GM18520 (cell line): ENCODE results near the gene HOXD3.

Experiments used
- ATAC-seq: cut with Tn5 transposase; IDR thresholded peaks from one replicate; pipeline ENCODE4 v1.9.1; 2021; ENCODE audit not compliant: unreplicated experiment

Gene HOXD3

DNA sequence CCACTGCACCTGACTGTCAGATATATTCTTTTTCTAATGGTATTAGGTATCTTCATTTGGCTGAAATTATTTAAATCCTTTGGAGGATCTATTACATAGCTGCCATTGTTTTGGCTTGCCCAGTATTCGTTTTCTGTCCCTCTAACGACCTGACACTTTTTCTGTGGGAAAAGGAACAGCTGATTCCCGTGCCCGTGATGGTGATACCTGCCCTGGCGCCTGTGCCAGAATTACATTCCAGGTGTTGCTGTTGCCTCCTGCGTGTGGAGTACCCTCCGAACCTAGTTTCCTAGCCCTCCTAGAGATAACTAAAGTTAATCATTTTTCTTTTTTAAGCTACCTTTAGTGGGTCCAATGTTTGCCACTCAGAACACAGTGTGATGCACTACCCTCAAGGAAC lies 45.4 kb downstream of the HOXD3 start:
- ATAC-seq: no peak

DNA sequence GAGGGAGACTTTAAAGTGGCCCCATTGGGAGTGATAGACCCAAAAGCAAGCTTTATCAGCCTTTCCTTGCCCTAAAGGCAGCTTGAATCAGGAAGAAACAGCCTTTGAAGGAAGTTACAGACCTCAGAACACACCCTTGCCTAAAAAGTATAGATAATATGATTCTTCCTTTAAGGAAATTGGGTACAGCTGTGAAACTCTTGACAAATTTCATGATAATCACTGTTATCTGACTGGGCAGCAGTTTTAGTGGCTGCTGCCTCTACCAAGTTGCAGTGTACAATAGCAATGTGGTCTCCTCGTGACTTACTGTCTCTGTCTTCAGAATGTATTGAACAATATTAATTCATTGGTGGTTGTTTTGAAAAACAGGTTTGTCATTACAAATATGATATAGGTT lies 48.0 kb downstream of the HOXD3 start:
- no peak for ATAC-seq

DNA sequence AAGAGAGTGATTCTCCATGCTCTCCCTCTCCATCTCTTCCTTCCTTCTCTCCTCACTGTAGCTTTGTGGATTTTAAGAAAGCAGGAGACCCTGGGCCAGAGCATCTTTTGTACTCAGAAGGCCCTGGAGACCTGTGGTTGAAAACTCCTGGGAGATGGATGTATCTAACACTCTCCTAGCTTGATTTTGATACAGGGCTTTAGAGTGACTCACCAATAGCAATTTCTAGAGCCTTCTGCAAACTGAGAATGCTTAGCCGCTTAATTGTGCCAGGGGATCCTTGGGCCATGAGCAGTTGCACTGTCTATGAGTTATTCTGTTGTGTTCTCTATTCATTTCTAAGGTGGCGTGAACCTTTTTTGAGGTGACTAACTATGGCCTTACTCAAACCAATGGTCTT lies 49.0 kb downstream of the HOXD3 start:
- no peak for ATAC-seq

DNA sequence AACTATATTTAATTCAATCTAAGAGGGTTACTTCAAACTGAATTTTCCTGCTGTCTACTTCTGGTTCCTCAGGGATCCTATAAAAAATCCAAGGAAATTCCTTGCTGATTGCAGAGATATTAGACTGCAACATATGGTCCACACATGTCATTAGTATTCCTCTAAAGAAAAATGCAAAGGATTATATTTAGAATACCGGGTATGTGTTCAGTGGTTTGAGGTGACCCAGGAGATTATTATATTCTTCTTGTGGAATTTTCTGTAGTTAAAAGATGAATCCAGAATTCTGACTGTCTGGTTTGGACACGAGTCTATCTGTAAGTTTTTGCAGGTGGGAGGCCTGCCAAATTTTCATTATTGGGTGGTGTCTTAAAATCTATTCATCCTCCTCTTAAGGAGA lies 49.6 kb downstream of the HOXD3 start:
- no peak for ATAC-seq

DNA sequence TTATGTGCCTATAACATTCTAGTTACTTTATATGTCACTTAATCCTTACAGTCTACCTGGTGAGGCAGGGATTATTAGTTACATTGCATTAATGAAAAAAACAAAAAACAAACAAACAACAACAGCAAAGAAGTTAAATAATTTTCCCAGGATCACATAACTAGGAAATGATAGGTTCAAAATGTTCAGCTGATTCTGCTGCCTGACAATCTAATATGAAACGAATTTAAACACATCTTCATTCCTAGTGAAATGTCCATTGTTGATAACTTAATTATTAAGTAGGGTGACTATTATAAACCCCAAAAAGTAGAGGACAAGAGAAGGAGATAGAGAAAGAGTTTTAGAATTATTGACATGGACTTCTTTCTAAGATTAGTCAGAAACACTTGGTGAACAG lies 54.0 kb downstream of the HOXD3 start:
- ATAC-seq: no peak

DNA sequence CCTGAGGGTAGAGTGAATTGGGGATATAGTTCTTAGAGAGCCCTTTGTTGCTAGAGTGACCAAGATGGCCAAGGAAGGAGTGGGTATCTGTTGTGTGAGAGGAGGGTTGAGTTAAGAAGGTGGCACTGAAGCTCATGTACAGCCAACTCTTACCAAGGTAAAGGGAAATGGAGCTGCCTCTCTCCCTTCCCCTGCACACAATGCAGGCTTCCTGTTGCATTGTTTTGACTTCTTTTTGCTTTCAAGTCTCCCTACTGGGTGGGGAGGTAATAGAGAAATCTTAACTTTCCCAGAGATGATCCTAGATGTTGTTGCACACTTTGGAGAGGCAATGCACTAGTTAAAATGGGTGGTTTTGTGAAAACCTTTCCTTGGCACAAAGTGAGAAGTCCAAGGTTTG lies 55.2 kb downstream of the HOXD3 start:
- ATAC-seq: no peak

DNA sequence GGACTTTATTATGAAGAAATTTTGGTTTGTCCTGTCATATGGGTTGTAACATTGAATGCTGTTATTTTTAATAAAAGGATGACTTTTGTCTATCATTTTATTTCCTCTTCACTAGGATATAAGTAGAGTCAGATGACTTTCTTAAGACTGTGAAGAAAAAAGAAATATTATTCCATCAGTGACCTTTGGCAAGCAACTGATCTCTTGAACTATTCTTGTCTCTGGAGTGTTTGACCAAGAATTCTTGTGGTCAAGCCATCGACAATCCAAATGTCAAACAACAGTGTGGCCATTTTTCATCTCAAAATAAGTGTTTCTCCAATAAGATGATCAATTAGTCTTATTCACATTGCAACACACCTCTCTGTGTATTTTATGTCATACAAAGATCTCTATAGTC lies 56.3 kb downstream of the HOXD3 start:
- ATAC-seq: no peak
